H9 (cell line): Measurements from ENCODE around the gene CLEC2D. TPM values are rescaled to one million over a fixed set of nuclear protein-coding genes. Genes with fewer than 3 reads are reported as not detected.

Experiments
- DNase-seq: peaks from one replicate; pipeline ENCODE4 v3.0.0-alpha.2; 2017
- H2AFZ ChIP-seq: one replicate; pipeline ENCODE4 v1.6.1; 2013; ENCODE audit warnings: mild to moderate bottlenecking, low read length, control low read depth, moderate library complexity
- H2AK5ac ChIP-seq: 2 replicates; pipeline ENCODE4 v1.6.1; 2013; ENCODE audit warnings: low read length, control low read depth, mixed read lengths; ENCODE audit not compliant: insufficient read length
- H2BK120ac ChIP-seq: one replicate; pipeline ENCODE4 v1.6.1; 2013; ENCODE audit warnings: low read depth, mild to moderate bottlenecking, low read length, control low read depth, inconsistent platforms; ENCODE audit not compliant: poor library complexity, severe bottlenecking
- H2BK12ac ChIP-seq: 2 replicates; pipeline ENCODE4 v1.6.1; 2013; ENCODE audit warnings: low read length, control low read depth, mixed read lengths, low read depth; ENCODE audit not compliant: insufficient read length
- H2BK15ac ChIP-seq: 2 replicates; pipeline ENCODE4 v1.6.1; 2013; ENCODE audit warnings: low read depth, low read length, control low read depth
- H2BK20ac ChIP-seq: one replicate; pipeline ENCODE4 v1.6.1; 2013; ENCODE audit warnings: low read depth, mild to moderate bottlenecking, low read length, control low read depth, inconsistent platforms; ENCODE audit not compliant: poor library complexity, severe bottlenecking
- H2BK5ac ChIP-seq: 2 replicates; pipeline ENCODE4 v1.6.1; 2013; ENCODE audit warnings: low read length, control low read depth, mixed read lengths; ENCODE audit not compliant: insufficient read length
- H3K14ac ChIP-seq: 2 replicates; pipeline ENCODE4 v1.6.1; 2013; ENCODE audit warnings: low read length, control low read depth; ENCODE audit not compliant: insufficient read depth
- H3K18ac ChIP-seq: 2 replicates; pipeline ENCODE4 v1.6.1; 2013; ENCODE audit warnings: low read depth, mild to moderate bottlenecking, mixed read lengths, low read length, control low read depth; ENCODE audit not compliant: insufficient read length
- H3K23ac ChIP-seq: 2 replicates; pipeline ENCODE4 v1.6.1; 2013; ENCODE audit warnings: low read length, control low read depth, mixed read lengths, low read depth; ENCODE audit not compliant: insufficient read length
- H3K23me2 ChIP-seq: 2 replicates; pipeline ENCODE4 v1.6.1; 2013; ENCODE audit warnings: low read depth, mild to moderate bottlenecking, mixed read lengths, low read length, control low read depth; ENCODE audit not compliant: insufficient read length, poor library complexity, severe bottlenecking
- H3K27ac ChIP-seq: 2 replicates; pipeline ENCODE4 v1.5.1; 2013; ENCODE audit warnings: low read length, control low read depth, mixed read lengths, low read depth; ENCODE audit not compliant: insufficient read length
- H3K27me3 ChIP-seq: 2 replicates; pipeline ENCODE4 v1.6.1; 2013; ENCODE audit warnings: low read length, control low read depth, inconsistent platforms; ENCODE audit not compliant: insufficient read depth
- H3K4ac ChIP-seq: 2 replicates; pipeline ENCODE4 v1.6.1; 2013; ENCODE audit warnings: low read depth, mild to moderate bottlenecking, control low read depth, inconsistent platforms, low read length, moderate library complexity
- H3K4me1 ChIP-seq: 2 replicates; pipeline ENCODE4 v1.6.1; 2013; ENCODE audit warnings: low read length, control low read depth, inconsistent platforms; ENCODE audit not compliant: insufficient read depth
- H3K4me2 ChIP-seq: 2 replicates; pipeline ENCODE4 v1.6.1; 2013; ENCODE audit warnings: low read length, control low read depth, mixed read lengths; ENCODE audit not compliant: insufficient read length, insufficient read depth
- H3K56ac ChIP-seq: 2 replicates; pipeline ENCODE4 v1.6.1; 2013; ENCODE audit warnings: low read depth, mild to moderate bottlenecking, mixed read lengths, low read length, control low read depth; ENCODE audit not compliant: insufficient read length
- H3K79me1 ChIP-seq: 2 replicates; pipeline ENCODE4 v1.6.1; 2013; ENCODE audit warnings: low read depth, mild to moderate bottlenecking, moderate library complexity, low read length, control low read depth, inconsistent platforms; ENCODE audit not compliant: insufficient read depth, poor library complexity, severe bottlenecking
- H3K79me2 ChIP-seq: 2 replicates; pipeline ENCODE4 v1.6.1; 2013; ENCODE audit warnings: low read length, control low read depth, inconsistent platforms; ENCODE audit not compliant: insufficient read depth
- H3K9ac ChIP-seq: 2 replicates; pipeline ENCODE4 v1.6.1; 2013; ENCODE audit warnings: low read length, control low read depth, mixed read lengths; ENCODE audit not compliant: insufficient read length; ENCODE audit errors: extremely low read depth
- H3K9me3 ChIP-seq: one replicate; pipeline ENCODE4 v1.6.1; 2013; ENCODE audit warnings: low read depth, low read length, inconsistent platforms; ENCODE audit not compliant: control insufficient read depth
- H3T11ph ChIP-seq: one replicate; pipeline ENCODE4 v1.6.1; 2013; ENCODE audit warnings: mild to moderate bottlenecking, low read length, control low read depth, inconsistent platforms
- H4K20me1 ChIP-seq: one replicate; pipeline ENCODE4 v1.6.1; 2013; ENCODE audit not compliant: control insufficient read depth, insufficient read length, insufficient read depth
- H4K5ac ChIP-seq: 2 replicates; pipeline ENCODE4 v1.6.1; 2013; ENCODE audit warnings: low read depth, mild to moderate bottlenecking, mixed read lengths, low read length, control low read depth; ENCODE audit not compliant: insufficient read length
- H4K8ac ChIP-seq: replicated peaks from 2 replicates; pipeline ENCODE4 v1.6.1; 2013; ENCODE audit warnings: low read length, control low read depth, mixed read lengths, low read depth; ENCODE audit not compliant: insufficient read length
- H4K91ac ChIP-seq: 2 replicates; pipeline ENCODE4 v1.6.1; 2013; ENCODE audit warnings: low read depth, mild to moderate bottlenecking, moderate library complexity, mixed read lengths, low read length, control low read depth; ENCODE audit not compliant: insufficient read length
- H3K27ac Mint-ChIP-seq, 3 experiments: 2 replicates in 2 of 3; 3 replicates in 1 of 3; pipeline ENCODE4 v1.8.0; 2020 to 2021; ENCODE audit warnings: mixed read lengths in 3 of 3, mild to moderate bottlenecking in 1 of 3, moderate library complexity in 1 of 3
- H3K27me3 Mint-ChIP-seq: 2 replicates; pipeline ENCODE4 v1.8.0; 2021; ENCODE audit warnings: low read depth, mild to moderate bottlenecking, moderate library complexity, mixed read lengths
- H3K36me3 Mint-ChIP-seq, 3 experiments: 2 replicates in 2 of 3; 3 replicates in 1 of 3; pipeline ENCODE4 v1.8.0; 2020 to 2021; ENCODE audit warnings: low read depth in 3 of 3, mixed read lengths in 3 of 3; ENCODE audit not compliant: insufficient read depth in 1 of 3
- H3K4me1 Mint-ChIP-seq, 2 experiments: 2 replicates each; pipeline ENCODE4 v1.8.0; 2020; ENCODE audit warnings: mixed read lengths in 2 of 2
- H3K4me3 Mint-ChIP-seq, 2 experiments: 2 replicates in 1 of 2; 3 replicates in 1 of 2; pipeline ENCODE4 v1.8.0; 2020 to 2021; ENCODE audit warnings: mild to moderate bottlenecking in 2 of 2, mixed read lengths in 2 of 2, moderate library complexity in 1 of 2
- H3K9me3 Mint-ChIP-seq, 2 experiments: 2 replicates in 1 of 2; 3 replicates in 1 of 2; pipeline ENCODE4 v1.8.0; 2020; ENCODE audit warnings: mild to moderate bottlenecking in 2 of 2, mixed read lengths in 2 of 2, moderate library complexity in 1 of 2
- CTCF ChIP-seq: fragments of 200-600 bp; sonication (generic); conservative IDR thresholded peaks from 3 replicates; pipeline ENCODE4 v1.8.0; 2021; ENCODE audit warnings: antibody characterized with exemption, mild to moderate bottlenecking
- WGBS: extraction: QIAGEN DNeasy Blood & Tissue Kit; methylation state at CpG from one replicate; pipeline ENCODE4 v1.1.7; 2013; ENCODE audit warnings: missing lambda C conversion rate, low lambda C conversion rate, mixed read lengths; ENCODE audit not compliant: insufficient read length; ENCODE audit errors: extremely low coverage; 5-methylcytosine and 5-hydroxymethylcytosine counted together
- total RNA-seq: library from RNA; stranded (reverse); gene quantifications from 2 replicates; pipeline ENCODE4 v1.2.1, GENCODE V29; 2021

Gene CLEC2D
- total RNA-seq, 1 experiment from 2014 or later = 2.1 TPM

- Histone ChIP-seq H3K18ac (no peak overlapping the region), H4K20me1 (no peaks in the 10 kb centered on the region), H2AK5ac (no peak overlapping the region), H3K23ac (no peak overlapping the region), H3K4me2 (no peak overlapping the region), H4K5ac (no peak overlapping the region), H3K9ac (no peak overlapping the region), H3K27ac (no peak overlapping the region), H2BK5ac (no peak overlapping the region), H3K23me2 (no peaks in the 10 kb centered on the region), H3K4me1 (no peaks in the 10 kb centered on the region), H3T11ph (no peak overlapping the region), H2BK120ac (no peak overlapping the region), H3K79me2 (no peaks in the 10 kb centered on the region), H3K27me3 (no peaks in the 10 kb centered on the region), H2BK15ac (no peak overlapping the region), H2AFZ (no peak overlapping the region), H3K4ac (no peak overlapping the region), H3K9me3 (no peaks in the 10 kb centered on the region), H2BK20ac (no peak overlapping the region), H4K91ac (no peak overlapping the region), H3K79me1 (no peaks in the 10 kb centered on the region), H2BK12ac (no peak overlapping the region), H4K8ac (no peak overlapping the region), H3K14ac (no peak overlapping the region), H3K56ac (no peak overlapping the region)
- Mint-ChIP-seq H3K9me3 (peaks cover 10 to 12% of the 10 kb centered on the region in 2 experiments), H3K4me3 (no peak overlapping the region), H3K36me3 (peaks cover 27 to 38% (median 30%) of the 10 kb centered on the region in 3 experiments), H3K27me3 (no peaks in the 10 kb centered on the region), H3K4me1 (peaks cover 2 to 4% of the 10 kb centered on the region in 2 experiments; a peak in 2 of 4 replicates), H3K27ac (peak overlapping the region in 1 of 3 experiments; percentile 70; a peak in 1 of 7 replicates)
- WGBS = no CpG with 5 or more reads among the region's 4 CpGs
- no peak for TF ChIP-seq CTCF
- no peak for DNase-seq
These were observed 16.4 kb downstream of the CLEC2D start for GRCh38 chr12:9685915-9686314.
